ENCODE data around the gene RGS9. TPM values are rescaled to one million over a fixed set of nuclear protein-coding genes. Genes with fewer than 3 reads are reported as not detected.
A peak's percentile ranks its signal among the peaks of the same experiment; 100 is the strongest.
"Not testable (repeated sequence)": the region's sequence is repeated elsewhere in the genome, so short reads cannot be mapped to it uniquely, and the experiment has no call there.

Gene RGS9
- total RNA-seq (2012; rRNA removed): 0.44 and 1.3 TPM in 2 replicates

- H3K4me2 ChIP-seq (ENCODE audit: low read length): peak within 1 kb of the TSS; percentile 90
- H3K9ac ChIP-seq (ENCODE audit: low read depth, low read length): peak within 1 kb of the TSS; percentile 67
- H3K9me3 ChIP-seq (replicated peaks; ENCODE audit: low read length): no peaks in the 10 kb centered on the region
- no peaks in the 10 kb centered on the region for H3K36me3 ChIP-seq (ENCODE audit: insufficient read depth, low read length)
- peak within 1 kb of the TSS; percentile 70 for H3K4me3 ChIP-seq (ENCODE audit: low read length)
- H3K27me3 ChIP-seq (ENCODE audit: control insufficient read depth, insufficient read depth, low read length): peaks cover 35% of the 10 kb centered on the region
- peaks cover 11% of the 10 kb centered on the region for H3K4me1 ChIP-seq (ENCODE audit: control insufficient read depth, insufficient read depth, low read length)
These were observed at the start of gene RGS9 for GRCh38 chr17:65137021-65137939. RGS9 (plus strand) TSS chr17:65137370; CDS start chr17:65137541, 171 bp downstream.

- H3K4me2 ChIP-seq (ENCODE audit: low read length): no peak overlapping the region
- no peaks in the 10 kb centered on the region for H3K4me1 ChIP-seq (ENCODE audit: control insufficient read depth, insufficient read depth, low read length)
- H3K4me3 ChIP-seq (ENCODE audit: low read length): no peak overlapping the region
- H3K9me3 ChIP-seq (replicated peaks; ENCODE audit: low read length): no peaks in the 10 kb centered on the region
- no peaks in the 10 kb centered on the region for H3K36me3 ChIP-seq (ENCODE audit: insufficient read depth, low read length)
- H3K9ac ChIP-seq (ENCODE audit: low read depth, low read length): no peak overlapping the region
- peaks cover 68% of the 10 kb centered on the region for H3K27me3 ChIP-seq (ENCODE audit: control insufficient read depth, insufficient read depth, low read length)
These were observed 48.4 kb upstream of the RGS9 start for GRCh38 chr17:65088621-65089360.

DNA sequence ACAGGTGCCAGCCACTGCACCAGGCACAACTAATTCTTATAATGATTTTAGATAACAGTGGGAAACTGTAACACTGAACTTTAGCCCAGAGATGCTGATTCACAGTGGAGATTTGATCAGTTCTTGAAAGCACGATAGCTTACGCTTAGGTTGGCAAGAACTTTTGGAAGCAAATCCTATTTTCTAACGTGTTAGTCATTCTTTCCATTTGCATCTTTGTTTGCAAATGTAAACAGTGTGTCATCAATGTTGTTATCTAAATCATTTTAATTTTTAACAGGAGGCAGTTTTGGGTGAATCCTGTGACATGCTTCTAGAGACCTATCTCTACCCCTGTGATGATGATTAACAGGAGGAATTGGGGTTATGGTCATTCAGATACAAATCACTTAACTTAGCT lies 44.9 kb upstream of the RGS9 start:
- Histone ChIP-seq H3K36me3 (ENCODE audit: insufficient read depth, low read length) (no peaks in the 10 kb centered on the region), H3K9ac (ENCODE audit: low read depth, low read length) (no peak overlapping the region), H3K4me3 (ENCODE audit: low read length) (no peak overlapping the region), H3K9me3 (replicated peaks; ENCODE audit: low read length) (no peaks in the 10 kb centered on the region), H3K4me1 (ENCODE audit: control insufficient read depth, insufficient read depth, low read length) (no peaks in the 10 kb centered on the region), H3K27me3 (ENCODE audit: control insufficient read depth, insufficient read depth, low read length) (peaks cover 52% of the 10 kb centered on the region), H3K4me2 (ENCODE audit: low read length) (no peak overlapping the region)

DNA sequence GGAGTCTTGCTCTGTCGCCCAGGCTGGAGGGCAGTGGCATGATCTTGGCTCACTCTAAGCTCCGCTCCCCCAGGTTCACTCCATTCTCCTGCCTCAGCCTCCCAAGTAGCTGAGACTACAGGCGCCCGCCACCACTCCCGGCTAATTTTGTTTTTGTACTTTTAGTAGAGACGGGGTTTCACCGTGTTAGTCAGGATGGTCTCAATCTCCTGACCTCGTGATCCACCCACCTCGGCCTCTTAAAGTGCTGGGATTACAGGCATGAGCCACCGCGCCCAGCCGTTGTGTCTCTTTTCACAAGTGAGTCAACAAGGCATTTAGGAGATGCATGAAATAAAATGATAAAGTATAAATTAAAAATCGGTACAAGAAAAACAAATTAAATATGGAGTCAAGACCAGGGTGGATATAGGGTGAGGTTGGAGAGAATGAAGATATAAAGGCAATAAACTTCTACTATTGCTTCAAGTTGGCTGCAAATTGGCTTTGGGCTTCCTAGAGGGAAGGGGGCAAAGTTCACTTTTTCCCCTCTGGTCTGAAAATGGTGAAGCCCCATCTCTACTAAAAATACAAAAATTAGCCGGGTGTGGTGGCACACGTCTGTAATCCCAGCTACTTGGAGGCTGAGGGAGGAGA lies 44.3 kb upstream of the RGS9 start:
- H3K9ac ChIP-seq (ENCODE audit: low read depth, low read length); H3K4me1 ChIP-seq (ENCODE audit: control insufficient read depth, insufficient read depth, low read length); H3K9me3 ChIP-seq (replicated peaks; ENCODE audit: low read length); H3K4me3 ChIP-seq (ENCODE audit: low read length); H3K4me2 ChIP-seq (ENCODE audit: low read length); H3K36me3 ChIP-seq (ENCODE audit: insufficient read depth, low read length): not testable (repeated sequence)
- H3K27me3 ChIP-seq (ENCODE audit: control insufficient read depth, insufficient read depth, low read length): peaks cover 49% of the 10 kb centered on the region

DNA sequence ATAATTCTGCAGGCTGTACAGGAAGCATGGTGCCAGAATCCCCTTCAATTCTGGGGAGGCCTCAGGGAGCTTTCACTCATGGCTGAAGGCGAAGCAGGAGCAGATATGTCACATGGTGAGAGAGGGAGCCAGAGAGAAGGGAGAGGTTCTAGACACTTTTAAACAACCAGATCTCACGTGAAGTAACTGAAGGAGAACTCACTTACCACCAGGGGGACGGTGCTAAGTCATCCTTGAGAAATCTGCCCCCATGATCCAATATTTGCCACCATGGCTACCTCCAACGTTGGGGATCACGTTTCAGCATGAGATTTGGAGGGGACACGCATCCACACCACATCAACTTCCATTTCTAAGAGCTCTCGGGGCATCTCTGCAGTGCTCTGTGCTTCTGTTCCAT lies 43.2 kb upstream of the RGS9 start:
- H3K9me3 ChIP-seq (replicated peaks; ENCODE audit: low read length): no peaks in the 10 kb centered on the region
- no peak overlapping the region for H3K4me2 ChIP-seq (ENCODE audit: low read length)
- no peak overlapping the region for H3K9ac ChIP-seq (ENCODE audit: low read depth, low read length)

GRCh38 chr17:65095465-65095864 lies 41.7 kb upstream of the RGS9 start:
- H3K9ac ChIP-seq (ENCODE audit: low read depth, low read length): no peak overlapping the region
- no peak overlapping the region for H3K4me3 ChIP-seq (ENCODE audit: low read length)
- peaks cover 22% of the 10 kb centered on the region for H3K27me3 ChIP-seq (ENCODE audit: control insufficient read depth, insufficient read depth, low read length)
- H3K4me2 ChIP-seq (ENCODE audit: low read length): no peak overlapping the region
- H3K4me1 ChIP-seq (ENCODE audit: control insufficient read depth, insufficient read depth, low read length): peaks cover 15% of the 10 kb centered on the region
- no peaks in the 10 kb centered on the region for H3K36me3 ChIP-seq (ENCODE audit: insufficient read depth, low read length)
- no peaks in the 10 kb centered on the region for H3K9me3 ChIP-seq (replicated peaks; ENCODE audit: low read length)

More for the DNA sequence above, 43.2 kb upstream of the RGS9 start:
- H3K4me3 ChIP-seq (ENCODE audit: low read length): no peak overlapping the region
- H3K27me3 ChIP-seq (ENCODE audit: control insufficient read depth, insufficient read depth, low read length): peaks cover 38% of the 10 kb centered on the region
- H3K36me3 ChIP-seq (ENCODE audit: insufficient read depth, low read length): no peaks in the 10 kb centered on the region
- peaks cover 2% of the 10 kb centered on the region for H3K4me1 ChIP-seq (ENCODE audit: control insufficient read depth, insufficient read depth, low read length)

GRCh38 chr17:65096382-65096781 lies 40.8 kb upstream of the RGS9 start:
- not testable (repeated sequence) for H3K9ac ChIP-seq (ENCODE audit: low read depth, low read length); H3K36me3 ChIP-seq (ENCODE audit: insufficient read depth, low read length); H3K4me2 ChIP-seq (ENCODE audit: low read length); H3K9me3 ChIP-seq (replicated peaks; ENCODE audit: low read length); H3K4me3 ChIP-seq (ENCODE audit: low read length)
- H3K4me1 ChIP-seq (ENCODE audit: control insufficient read depth, insufficient read depth, low read length): peaks cover 20% of the 10 kb centered on the region
- peaks cover 13% of the 10 kb centered on the region for H3K27me3 ChIP-seq (ENCODE audit: control insufficient read depth, insufficient read depth, low read length)

DNA sequence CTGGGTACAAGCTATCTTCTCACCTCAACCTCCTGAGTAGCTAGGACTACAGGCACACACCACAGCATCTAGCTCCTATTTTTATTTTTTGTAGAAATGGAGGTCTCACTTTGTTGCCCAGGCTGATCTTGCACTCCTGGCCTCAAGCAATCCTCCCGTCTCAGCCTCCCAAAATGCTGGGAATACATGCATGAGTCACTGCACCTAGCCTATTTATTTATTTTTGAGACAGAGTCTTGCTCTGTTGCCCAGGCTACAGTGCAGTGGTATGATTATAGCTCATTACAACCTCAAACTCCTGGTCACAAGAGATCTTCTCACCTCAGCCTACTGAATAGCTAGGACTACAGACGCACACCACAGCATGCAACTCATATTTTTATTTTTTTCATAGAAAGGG lies 40.1 kb upstream of the RGS9 start:
- Histone ChIP-seq H3K9ac (ENCODE audit: low read depth, low read length) (no peak overlapping the region), H3K36me3 (ENCODE audit: insufficient read depth, low read length) (no peaks in the 10 kb centered on the region), H3K4me2 (ENCODE audit: low read length) (no peak overlapping the region), H3K4me3 (ENCODE audit: low read length) (no peak overlapping the region), H3K9me3 (replicated peaks; ENCODE audit: low read length) (no peaks in the 10 kb centered on the region), H3K4me1 (ENCODE audit: control insufficient read depth, insufficient read depth, low read length) (peaks cover 20% of the 10 kb centered on the region), H3K27me3 (ENCODE audit: control insufficient read depth, insufficient read depth, low read length) (peaks cover 9% of the 10 kb centered on the region)

- H3K4me1 ChIP-seq (ENCODE audit: control insufficient read depth, insufficient read depth, low read length): peaks cover 20% of the 10 kb centered on the region
- no peak overlapping the region for H3K4me3 ChIP-seq (ENCODE audit: low read length)
- H3K27me3 ChIP-seq (ENCODE audit: control insufficient read depth, insufficient read depth, low read length): peaks cover 3% of the 10 kb centered on the region
- H3K9ac ChIP-seq (ENCODE audit: low read depth, low read length): no peak overlapping the region
- no peaks in the 10 kb centered on the region for H3K36me3 ChIP-seq (ENCODE audit: insufficient read depth, low read length)
- H3K4me2 ChIP-seq (ENCODE audit: low read length): peak overlapping the region; percentile 38
- H3K9me3 ChIP-seq (replicated peaks; ENCODE audit: low read length): no peaks in the 10 kb centered on the region
These were observed 37.7 kb upstream of the RGS9 start for GRCh38 chr17:65099475-65099874.

- H3K4me2 ChIP-seq (ENCODE audit: low read length): peak overlapping the region; percentile 82
- H3K9ac ChIP-seq (ENCODE audit: low read depth, low read length): peak overlapping the region; percentile 57
- no peaks in the 10 kb centered on the region for H3K9me3 ChIP-seq (replicated peaks; ENCODE audit: low read length)
These were observed 37.2 kb upstream of the RGS9 start for GRCh38 chr17:65099941-65100315.

More at GRCh38 chr17:65099941-65100315, 37.2 kb upstream of the RGS9 start:
- Histone ChIP-seq H3K36me3 (ENCODE audit: insufficient read depth, low read length) (no peaks in the 10 kb centered on the region), H3K27me3 (ENCODE audit: control insufficient read depth, insufficient read depth, low read length) (peaks cover 8% of the 10 kb centered on the region), H3K4me1 (ENCODE audit: control insufficient read depth, insufficient read depth, low read length) (peaks cover 20% of the 10 kb centered on the region), H3K4me3 (ENCODE audit: low read length) (peak overlapping the region; percentile 63)
